Neural progenitor cell (in vitro differentiated cells): Measurements from ENCODE around the gene DNTTIP2.

ENCODE experiments used
- CTCF ChIP-seq: fragments of 200-600 bp; sonication (generic); IDR thresholded peaks from 2 replicates; pipeline ENCODE4 v1.5.1; 2017; ENCODE audit warnings: antibody characterized with exemption, mild to moderate bottlenecking
- EZH2 ChIP-seq: fragments of 200-600 bp; sonication (generic); IDR thresholded peaks from 2 replicates; pipeline ENCODE4 v1.6.1; 2017; ENCODE audit warnings: antibody characterized with exemption, mild to moderate bottlenecking, moderate library complexity

DNA sequence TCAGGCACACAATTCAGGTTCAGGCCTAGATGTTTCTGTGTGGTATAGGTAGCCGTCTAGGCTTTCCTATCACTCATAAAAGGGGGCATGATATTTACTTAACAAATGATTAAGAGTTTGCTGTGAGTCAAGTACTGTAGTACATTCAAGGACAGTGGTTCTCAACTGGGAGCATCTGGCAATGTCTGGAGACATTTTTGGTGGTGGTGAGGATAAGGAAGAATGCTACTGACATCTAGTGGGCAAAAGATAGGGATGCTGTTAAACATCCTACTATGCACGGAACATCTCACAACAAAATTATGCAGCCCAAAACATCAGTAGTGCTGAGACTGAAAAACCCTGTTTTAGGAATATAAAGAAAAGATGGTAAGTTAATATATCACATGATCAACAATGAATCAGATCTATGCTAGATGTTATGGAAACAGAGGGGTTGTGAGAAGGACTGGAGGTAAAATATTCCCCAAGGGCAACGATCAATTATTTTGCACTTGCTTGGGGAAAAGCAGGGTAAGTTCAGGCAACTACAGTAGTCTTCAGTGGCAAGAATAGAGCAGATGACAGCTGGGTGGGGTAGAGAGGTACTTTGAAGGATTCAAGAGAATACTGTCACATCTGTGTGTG lies 4.9 kb downstream of the DNTTIP2 start:
- TF ChIP-seq CTCF (peak; percentile 72), EZH2 (no peak)
